Smooth muscle cell (in vitro differentiated cells): ENCODE measurements around the gene TIMM10. TPM values are rescaled to one million over a fixed set of nuclear protein-coding genes. Genes with fewer than 3 reads are reported as not detected.

Source experiments
- DNase-seq: peaks from one replicate; lab custom pipeline; 2025; ENCODE audit not compliant: unreplicated experiment; lab: John Stamatoyannopoulos, UW
- H2AFZ ChIP-seq: fragments of 200-600 bp; sonication (generic); 2 replicates; pipeline ENCODE4 v1.6.0; 2016; ENCODE audit warnings: antibody characterized with exemption, low read depth, mild to moderate bottlenecking
- H3F3A ChIP-seq: fragments of 200-600 bp; sonication (generic); 2 replicates; pipeline ENCODE4 v1.6.0; 2017; ENCODE audit warnings: antibody characterized with exemption, low read depth
- H3K27ac ChIP-seq: fragments of 200-600 bp; sonication (generic); 2 replicates; pipeline ENCODE4 v1.5.1; 2016; ENCODE audit warnings: low read depth, mild to moderate bottlenecking
- H3K27me3 ChIP-seq: fragments of 200-600 bp; sonication (generic); 2 replicates; pipeline ENCODE4 v1.6.1; 2016; ENCODE audit warnings: low read depth, mild to moderate bottlenecking
- H3K36me3 ChIP-seq: fragments of 200-600 bp; sonication (generic); 2 replicates; pipeline ENCODE4 v1.5.1; 2016; ENCODE audit warnings: low read depth
- H3K4me1 ChIP-seq: fragments of 200-600 bp; sonication (generic); 2 replicates; pipeline ENCODE4 v1.5.1; 2016; ENCODE audit warnings: low read depth
- H3K4me2 ChIP-seq: fragments of 200-600 bp; sonication (generic); 2 replicates; pipeline ENCODE4 v1.6.0; 2016; ENCODE audit warnings: mild to moderate bottlenecking
- H3K4me3 ChIP-seq: fragments of 200-600 bp; sonication (generic); 2 replicates; pipeline ENCODE4 v1.5.1; 2016; ENCODE audit warnings: mild to moderate bottlenecking
- H3K79me2 ChIP-seq: fragments of 200-600 bp; sonication (generic); 2 replicates; pipeline ENCODE4 v1.6.0; 2016; ENCODE audit warnings: low read depth, mild to moderate bottlenecking
- H3K9ac ChIP-seq: fragments of 200-600 bp; sonication (generic); 2 replicates; pipeline ENCODE4 v1.6.0; 2016; ENCODE audit warnings: low read depth
- H3K9me3 ChIP-seq: fragments of 200-600 bp; sonication (generic); replicated peaks from 2 replicates; pipeline ENCODE4 v1.5.1; 2016; ENCODE audit warnings: low read depth
- H4K20me1 ChIP-seq: fragments of 200-600 bp; sonication (generic); 2 replicates; pipeline ENCODE4 v1.6.0; 2016; ENCODE audit warnings: low read depth
- CTCF ChIP-seq: fragments of 200-600 bp; sonication (generic); IDR thresholded peaks from 2 replicates; pipeline ENCODE4 v1.5.1; 2017; ENCODE audit warnings: borderline replicate concordance, mild to moderate bottlenecking, antibody characterized with exemption; ENCODE audit not compliant: insufficient read depth, poor library complexity, severe bottlenecking
- WGBS: methylation state at CpG from one replicate; pipeline ENCODE4 v1.1.7; 2016; ENCODE audit warnings: low lambda C conversion rate; 5-methylcytosine and 5-hydroxymethylcytosine counted together
- polyA plus RNA-seq: library from polyadenylated mRNA; unstranded; fragments of >200 nt; fragmentation: Nextera tagmentation; extraction: Ambion mirVana; gene quantifications from 2 replicates; pipeline ENCODE4 v1.2.1, GENCODE V29; 2016
- total RNA-seq: library from RNA; depleted of rRNA; stranded (reverse); fragments of >200 nt; gene quantifications from 2 replicates; pipeline ENCODE4 v1.2.3, GENCODE V29; 2014

Gene TIMM10
- total and polyA plus RNA-seq, 2 experiments from 2014 or later: 34.2 to 110 TPM

DNA sequence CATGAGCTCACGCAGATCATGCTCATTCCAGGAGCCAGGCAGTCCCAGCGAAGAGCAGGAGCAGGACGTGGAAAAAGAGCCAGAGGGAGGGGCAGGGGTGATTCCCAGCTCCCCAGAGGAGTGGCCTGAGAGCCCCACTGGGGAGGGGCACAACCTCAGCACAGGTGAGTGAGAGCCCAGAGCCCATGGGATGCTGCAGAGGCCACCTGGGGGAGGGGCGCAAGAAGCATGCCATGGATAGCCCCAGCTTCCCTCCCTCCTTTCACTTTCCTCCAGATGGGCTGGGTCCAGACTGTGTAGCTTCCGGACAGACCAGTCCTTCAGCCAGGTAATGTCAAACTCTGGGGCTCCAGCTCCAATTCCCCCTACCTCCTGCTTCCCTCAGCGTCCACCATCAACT is 13.0 kb upstream of the TIMM10 start:
- DNase-seq: no peak
- Histone ChIP-seq H3K79me2 (no peaks in the 10 kb centered on the region), H3K4me3 (no peak overlapping the region), H3K27me3 (no peaks in the 10 kb centered on the region), H4K20me1 (no peaks in the 10 kb centered on the region), H3F3A (no peaks in the 10 kb centered on the region), H3K27ac (no peak overlapping the region), H3K9me3 (no peaks in the 10 kb centered on the region), H3K9ac (no peak overlapping the region), H3K4me2 (no peak overlapping the region), H3K36me3 (no peaks in the 10 kb centered on the region), H3K4me1 (no peaks in the 10 kb centered on the region), H2AFZ (no peak overlapping the region)
- TF ChIP-seq CTCF: no peak
- WGBS: 62% methylated on average over 6 of the region's 6 CpGs

- Histone ChIP-seq H3K4me3 (no peak overlapping the region), H3K36me3 (no peaks in the 10 kb centered on the region), H3K9ac (no peak overlapping the region), H3K79me2 (no peaks in the 10 kb centered on the region), H4K20me1 (no peaks in the 10 kb centered on the region), H3K27ac (no peak overlapping the region), H3K4me2 (no peak overlapping the region), H3K27me3 (no peaks in the 10 kb centered on the region), H3K4me1 (no peaks in the 10 kb centered on the region), H3K9me3 (no peaks in the 10 kb centered on the region), H3F3A (no peaks in the 10 kb centered on the region), H2AFZ (no peak overlapping the region)
- no peak for TF ChIP-seq CTCF
- no peak for DNase-seq
- WGBS: 71% methylated on average over 4 of the region's 4 CpGs
Observed at GRCh38 chr11:57542582-57542981, 12.0 kb upstream of the TIMM10 start.

- Histone ChIP-seq H3K9me3 (no peaks in the 10 kb centered on the region), H3F3A (no peaks in the 10 kb centered on the region), H3K4me2 (no peak overlapping the region), H4K20me1 (no peaks in the 10 kb centered on the region), H2AFZ (no peak overlapping the region), H3K27me3 (no peaks in the 10 kb centered on the region), H3K4me1 (no peaks in the 10 kb centered on the region), H3K79me2 (no peaks in the 10 kb centered on the region), H3K36me3 (no peaks in the 10 kb centered on the region), H3K9ac (no peak overlapping the region), H3K4me3 (no peak overlapping the region), H3K27ac (no peak overlapping the region)
- 83% methylated on average over 5 of the region's 5 CpGs for WGBS
- DNase-seq: no peak
- TF ChIP-seq CTCF: no peak
Observed at GRCh38 chr11:57541169-57541568, 10.6 kb upstream of the TIMM10 start.

GRCh38 chr11:57539342-57539741 is 8.8 kb upstream of the TIMM10 start:
- Histone ChIP-seq H3K27ac (no peak overlapping the region), H3K79me2 (no peaks in the 10 kb centered on the region), H3K4me3 (no peak overlapping the region), H3K36me3 (no peaks in the 10 kb centered on the region), H3F3A (no peaks in the 10 kb centered on the region), H3K27me3 (no peaks in the 10 kb centered on the region), H3K4me2 (no peak overlapping the region), H3K9ac (no peak overlapping the region), H4K20me1 (no peaks in the 10 kb centered on the region), H3K9me3 (no peaks in the 10 kb centered on the region), H3K4me1 (no peaks in the 10 kb centered on the region), H2AFZ (no peak overlapping the region)
- 91% methylated on average over 1 of the region's 1 CpG for WGBS
- DNase-seq: no peak
- no peak for TF ChIP-seq CTCF
